GM18499 (cell line): Measurements from ENCODE around the gene ANKRD2.
A peak's percentile ranks its signal among the peaks of the same experiment; 100 is the strongest.

Experiments
- ATAC-seq: cut with Tn5 transposase; IDR thresholded peaks from one replicate; pipeline ENCODE4 v1.9.1; 2021; ENCODE audit warnings: moderate number of reproducible peaks; ENCODE audit not compliant: insufficient read depth, unreplicated experiment

The ANKRD2 gene

DNA sequence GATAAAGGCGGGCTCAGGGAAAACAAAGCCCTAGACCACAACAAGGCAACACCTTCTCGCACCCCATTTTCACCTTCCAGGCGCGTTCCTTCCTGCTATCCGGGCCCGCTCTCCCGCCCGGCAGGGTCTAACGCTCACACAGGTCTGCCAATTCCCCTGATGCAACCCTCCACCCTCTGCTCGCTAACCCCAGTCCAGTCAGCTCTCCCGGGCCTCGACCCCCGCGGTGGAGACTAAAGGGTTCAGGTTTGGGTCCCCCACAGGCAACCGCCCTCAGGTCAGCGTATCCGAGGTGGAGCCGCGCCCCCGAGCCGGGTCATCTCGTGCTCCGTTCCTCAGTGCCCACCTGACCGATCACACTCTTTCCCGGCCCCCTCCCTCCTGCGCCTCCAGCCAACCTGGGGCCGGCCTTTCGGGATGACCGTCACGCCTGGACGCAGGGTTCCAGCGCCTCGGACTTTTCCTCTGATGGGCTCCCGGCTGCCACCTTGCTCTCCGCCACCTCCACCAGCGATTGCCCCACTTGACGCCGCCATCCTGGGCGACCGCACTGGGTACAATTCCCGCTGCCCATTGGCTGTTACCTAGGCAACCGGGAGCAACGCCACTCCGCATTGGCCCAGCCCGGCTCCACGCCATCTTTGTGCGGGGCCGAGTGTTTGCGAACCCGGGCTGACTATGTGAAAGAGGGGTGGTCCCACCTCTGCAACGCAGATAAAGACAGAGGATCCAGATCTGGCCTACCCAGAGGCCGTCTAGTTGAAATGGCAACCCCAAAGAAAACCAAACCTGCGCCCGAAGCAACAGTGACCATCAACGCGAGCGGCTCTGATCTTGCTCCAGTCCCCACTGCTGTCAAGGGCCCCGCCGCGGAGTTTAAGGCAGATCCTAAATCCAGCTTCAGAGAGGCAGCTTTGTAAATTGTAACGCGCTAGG, 60.6 kb downstream of the ANKRD2 start, which contains the start of gene MORN4:
MORN4 (minus strand) TSS at position 552 of the 936 bp plus-strand sequence. CDS start 13,847 bp downstream, outside the sequence.
- peak; percentile 59 for ATAC-seq
